ENCODE measurements around the gene PPM1B. TPM values are rescaled to one million over a fixed set of nuclear protein-coding genes. Genes with fewer than 3 reads are reported as not detected.

PPM1B gene
- total and polyA plus RNA-seq, 2 of the 4 experiments (the other 2 are of a cell fraction): 13.4 to 14.7 TPM

- H2BK15ac ChIP-seq (ENCODE audit: low read depth, low read length): no peak overlapping the region
- H3K14ac ChIP-seq (replicated peaks; ENCODE audit: low read depth, low read length): no peak overlapping the region
- H2AFZ ChIP-seq (replicated peaks; ENCODE audit: low read length, poor library complexity): no peak overlapping the region
- in situ Hi-C loops (cut with MboI; ENCODE audit: low sequenced_read_pairs): no loop called here
- no peaks in the 10 kb centered on the region for H3K9me3 ChIP-seq (ENCODE audit: control insufficient read depth, insufficient read depth, low read length)
- H3K23ac ChIP-seq (ENCODE audit: low read depth, low read length): no peak overlapping the region
- BruUV-seq (replicated peaks): no TSS peak
- H2BK5ac ChIP-seq (ENCODE audit: low read depth, low read length, poor library complexity, severe bottlenecking): no peak overlapping the region
- H4K8ac ChIP-seq (ENCODE audit: low read depth in 2 of 2, low read length in 2 of 2): no peak overlapping the region
- no peak overlapping the region for H3K18ac ChIP-seq (ENCODE audit: low read depth, low read length)
- no peak overlapping the region for H2AK9ac ChIP-seq (replicated peaks; ENCODE audit: low read depth, low read length, poor library complexity)
- no peak overlapping the region for H4K5ac ChIP-seq (ENCODE audit: low read depth, low read length)
- POLR2A ChIA-PET (ENCODE audit: unreplicated experiment): no interaction called here
- H3K4ac ChIP-seq (ENCODE audit: low read depth, low read length): no peak overlapping the region
- peaks cover 21 to 55% of the 10 kb centered on the region in 2 experiments for H3K79me1 ChIP-seq (ENCODE audit: low read depth in 1 of 2, low read length in 2 of 2)
- intact Hi-C loops (cut with micrococcal nuclease): no loop called here
- dilution Hi-C loops (cut with HindIII; ENCODE audit: low sequenced_read_pairs, unreplicated experiment): no loop called here
- H3K56ac ChIP-seq (ENCODE audit: extremely low read depth, insufficient read depth, low read length): no peak overlapping the region
- no peak for TF ChIP-seq FOS (IDR thresholded peaks at IDR 0.05; ENCODE audit: low read depth, low read length)
- TF ChIP-seq ELK1 (IDR thresholded peaks at IDR 0.05; ENCODE audit: borderline replicate concordance, low read depth, low read length): no peak
- TF ChIP-seq MAFK (IDR thresholded peaks at IDR 0.05; ENCODE audit: low read depth, low read length): no peak
- no peak for TF ChIP-seq POLR2A (IDR thresholded peaks at IDR 0.05; ENCODE audit: low read depth, low read length)
- no peak for TF ChIP-seq MAZ (IDR thresholded peaks at IDR 0.05; ENCODE audit: borderline replicate concordance, low read depth, low read length)
- no peak for TF ChIP-seq BHLHE40 (IDR thresholded peaks at IDR 0.05; ENCODE audit: low read depth, low read length)
- no peak for TF ChIP-seq CHD1 (IDR thresholded peaks at IDR 0.05; ENCODE audit: low read depth, low read length)
- no peak for TF ChIP-seq RCOR1 (IDR thresholded peaks at IDR 0.05; ENCODE audit: insufficient replicate concordance, low read length)
- no peak for TF ChIP-seq RAD21 (IDR thresholded peaks at IDR 0.05; ENCODE audit: low read length)
- no peak for TF ChIP-seq USF2 (IDR thresholded peaks at IDR 0.05; ENCODE audit: low read depth, low read length)
- no peak for TF ChIP-seq CEBPB (IDR thresholded peaks at IDR 0.05; ENCODE audit: low read depth, low read length)
- TF ChIP-seq RFX5 (IDR thresholded peaks at IDR 0.05; ENCODE audit: low read depth, low read length): no peak
- TF ChIP-seq MXI1 (IDR thresholded peaks at IDR 0.05; ENCODE audit: borderline replicate concordance, low read depth, low read length): no peak
- TF ChIP-seq CTCF (conservative IDR thresholded peaks at IDR 0.05; ENCODE audit: low read depth, low read length): no peak
- no peak for TF ChIP-seq NFE2L2 (IDR thresholded peaks at IDR 0.05; ENCODE audit: low read depth, low read length)
- TF ChIP-seq SMC3 (IDR thresholded peaks at IDR 0.05; ENCODE audit: low read depth, low read length): no peak
- no peaks in the 10 kb centered on the region for H3K27me3 ChIP-seq (ENCODE audit: control insufficient read depth, insufficient read depth, low read length)
- H2BK120ac ChIP-seq (ENCODE audit: low read depth, low read length): no peak overlapping the region
- no peak overlapping the region for H3K27ac ChIP-seq (ENCODE audit: insufficient read depth, low read length)
- CTCF ChIA-PET: no interaction called here
- no peaks in the 10 kb centered on the region for H3K4me1 ChIP-seq (ENCODE audit: control insufficient read depth, insufficient read depth, low read length)
- 100% methylated on average over 1 of the region's 3 CpGs; no CpG with 5 or more reads in 1 of the 2 experiments for WGBS, 2 experiments (ENCODE audit: extremely low coverage in 2 of 2, insufficient read length in 1 of 2)
- H4K20me1 ChIP-seq (ENCODE audit: insufficient read depth, low read length): peaks cover 34% of the 10 kb centered on the region; the same call in 1 of the 2 replicates
- ATAC-seq (ENCODE audit: low read depth) (no peak), DNase-seq (no peak)
- no peak overlapping the region for H3K4me3 ChIP-seq (ENCODE audit: insufficient read depth, low read depth, low read length)
- H3K9me1 ChIP-seq (ENCODE audit: insufficient read depth, low read length): no peaks in the 10 kb centered on the region
- H3K36me3 ChIP-seq (ENCODE audit: control insufficient read depth, insufficient read depth, low read length): no peaks in the 10 kb centered on the region
- no peak overlapping the region for H4K91ac ChIP-seq (ENCODE audit: insufficient read depth, low read depth, low read length)
- H2AK5ac ChIP-seq (ENCODE audit: low read depth, low read length): no peak overlapping the region
- no peak overlapping the region for H2BK20ac ChIP-seq (ENCODE audit: low read depth, low read length)
- H3K9ac ChIP-seq (ENCODE audit: low read depth, low read length): no peak overlapping the region
- H3K4me2 ChIP-seq (ENCODE audit: low read depth, low read length): no peak overlapping the region
Observed at GRCh38 chr2:44184106-44184505, 15.4 kb downstream of the PPM1B start.

All from IMR-90 (cell line).